Measurements from ENCODE around the gene EEF1B2.
A peak's percentile ranks its signal among the peaks of the same experiment; 100 is the strongest.
"Not testable (repeated sequence)": the region's sequence is repeated elsewhere in the genome, so short reads cannot be mapped to it uniquely, and the experiment has no call there.

EEF1B2 gene

GRCh38 chr2:206159346-206160124 is at the start of gene EEF1B2, which contains the start of gene NDUFS1:
Gene EEF1B2 (plus strand): TSS chr2:206159895. CDS start chr2:206159980, 85 bp downstream.
Gene NDUFS1 (minus strand): TSS chr2:206159444. CDS start chr2:206153678, 5,766 bp downstream.
- DNase-seq (ENCODE audit: low spot score), result peak; percentile 94

- DNase-seq (ENCODE audit: low spot score), result no peak
Observed at GRCh38 chr2:206112108-206112507, 47.6 kb upstream of the EEF1B2 start.

GRCh38 chr2:206112846-206113547 is 46.7 kb upstream of the EEF1B2 start:
- DNase-seq (ENCODE audit: low spot score), result no peak

GRCh38 chr2:206115026-206115578 is 44.6 kb upstream of the EEF1B2 start:
- no peak for DNase-seq (ENCODE audit: low spot score)

- DNase-seq (ENCODE audit: low spot score), result no peak
Observed at GRCh38 chr2:206116278-206116677, 43.4 kb upstream of the EEF1B2 start.

GRCh38 chr2:206122569-206122968 is 37.1 kb upstream of the EEF1B2 start:
- not testable (repeated sequence) for DNase-seq (ENCODE audit: low spot score)

- DNase-seq (ENCODE audit: low spot score), result no peak
Observed at GRCh38 chr2:206125901-206126300, 33.8 kb upstream of the EEF1B2 start.

GRCh38 chr2:206127656-206128055 is 32.0 kb upstream of the EEF1B2 start:
- no peak for DNase-seq (ENCODE audit: low spot score)

GRCh38 chr2:206143451-206143850 is 16.2 kb upstream of the EEF1B2 start:
- no peak for DNase-seq (ENCODE audit: low spot score)

- DNase-seq (ENCODE audit: low spot score), result no peak
Observed at GRCh38 chr2:206144383-206144782, 15.3 kb upstream of the EEF1B2 start.

- no peak for DNase-seq (ENCODE audit: low spot score)
Observed at GRCh38 chr2:206145665-206146064, 14.0 kb upstream of the EEF1B2 start.

GRCh38 chr2:206149330-206149729 is 10.4 kb upstream of the EEF1B2 start:
- DNase-seq (ENCODE audit: low spot score), result no peak

- no peak for DNase-seq (ENCODE audit: low spot score)
Observed at GRCh38 chr2:206150168-206150567, 9.5 kb upstream of the EEF1B2 start.

GRCh38 chr2:206150631-206151030 is 9.1 kb upstream of the EEF1B2 start:
- no peak for DNase-seq (ENCODE audit: low spot score)

GRCh38 chr2:206154197-206154596 is 5.5 kb upstream of the EEF1B2 start:
- DNase-seq (ENCODE audit: low spot score), result no peak

GRCh38 chr2:206157014-206157413 is 2.7 kb upstream of the EEF1B2 start:
- not testable (repeated sequence) for DNase-seq (ENCODE audit: low spot score)

- no peak for DNase-seq (ENCODE audit: low spot score)
Observed at GRCh38 chr2:206158563-206159345, 941 bp upstream of the EEF1B2 start.

- no peak for DNase-seq (ENCODE audit: low spot score)
Observed at GRCh38 chr2:206160125-206160806, 571 bp downstream of the EEF1B2 start.

GRCh38 chr2:206160807-206161179 is 1.1 kb downstream of the EEF1B2 start:
- no peak for DNase-seq (ENCODE audit: low spot score)

- DNase-seq (ENCODE audit: low spot score), result not testable (repeated sequence)
Observed at GRCh38 chr2:206162401-206162800, 2.7 kb downstream of the EEF1B2 start.

- no peak for DNase-seq (ENCODE audit: low spot score)
Observed at GRCh38 chr2:206163251-206163880, 3.7 kb downstream of the EEF1B2 start.
